Breast epithelium (tissue), 4 donors: ENCODE data around the gene NCKAP5. TPM values are rescaled to one million over a fixed set of nuclear protein-coding genes. Genes with fewer than 3 reads are reported as not detected.

ENCODE experiments used
- DNase-seq, 2 donors: peaks; one replicate each; pipeline ENCODE4 v3.0.0-alpha.2; 2019; ENCODE audit warnings: low spot score in 2 of 2
- H3K27ac ChIP-seq, 2 donors: fragments of 200-600 bp; sonication (generic) in 1 of 2; one replicate each; pipeline ENCODE4 v1.5.1; 2016 to 2019; ENCODE audit warnings: mild to moderate bottlenecking in 1 of 2
- H3K27me3 ChIP-seq, 2 donors: fragments of 200-600 bp; sonication (generic) in 1 of 2; one replicate each; pipeline versions ENCODE4 v1.5.1 to v1.6.0; 2017 to 2019; ENCODE audit warnings: control low read depth in 1 of 2, mild to moderate bottlenecking in 1 of 2
- H3K36me3 ChIP-seq: fragments of 200-600 bp; one replicate; pipeline ENCODE4 v1.5.1; 2019
- H3K4me1 ChIP-seq, 2 donors: fragments of 200-600 bp; sonication (generic); one replicate each; pipeline ENCODE4 v1.5.1; 2016 to 2019; ENCODE audit warnings: control low read depth in 1 of 2
- H3K4me3 ChIP-seq, 3 donors: fragments of 200-600 bp; sonication (generic); 1 replicate in 2 of 3; 2 replicates in 1 of 3; pipeline ENCODE4 v1.5.1; 2016 to 2019; ENCODE audit warnings: mild to moderate bottlenecking in 3 of 3, moderate library complexity in 2 of 3
- H3K9me3 ChIP-seq, 2 donors: fragments of 200-600 bp; sonication (generic) in 1 of 2; one replicate each; pipeline ENCODE4 v1.5.1; 2016 to 2019; ENCODE audit warnings: control low read depth in 1 of 2
- POLR2A ChIP-seq: fragments of 450-650 bp; IDR thresholded peaks from one replicate; pipeline ENCODE4 v1.6.1; 2016; ENCODE audit warnings: antibody characterized with exemption, mild to moderate bottlenecking, moderate library complexity
- POLR2AphosphoS5 ChIP-seq, 3 donors: sonication (generic); formaldehyde crosslinking; IDR thresholded peaks; one replicate each; pipeline ENCODE4 v1.6.1; 2017; ENCODE audit warnings: antibody characterized with exemption in 3 of 3
- intact Hi-C: fragments of 100-400 bp; cut with DNase I; formaldehyde crosslinking; loops from one replicate; pipeline ENCODE4 v1.15.1; 2023; ENCODE audit warnings: low total_unique reads
- total RNA-seq, 3 donors: library from RNA; depleted of rRNA; stranded (reverse); fragments of >200 nt; gene quantifications; one replicate each; pipeline ENCODE4 v1.1.0, GENCODE V29; 2016
- TF ChIP-seq, protein P1 (sequence below), 3 donors: fragments of 450-650 bp; IDR thresholded peaks; one replicate each; pipeline ENCODE4 v1.5.1; 2016 to 2017; ENCODE audit warnings: antibody characterized with exemption in 3 of 3, mild to moderate bottlenecking in 3 of 3, moderate library complexity in 3 of 3

NCKAP5 gene
- total RNA-seq, 3 donors from 2014 or later = 1.1 to 10.5 (median 6.1) TPM

DNA sequence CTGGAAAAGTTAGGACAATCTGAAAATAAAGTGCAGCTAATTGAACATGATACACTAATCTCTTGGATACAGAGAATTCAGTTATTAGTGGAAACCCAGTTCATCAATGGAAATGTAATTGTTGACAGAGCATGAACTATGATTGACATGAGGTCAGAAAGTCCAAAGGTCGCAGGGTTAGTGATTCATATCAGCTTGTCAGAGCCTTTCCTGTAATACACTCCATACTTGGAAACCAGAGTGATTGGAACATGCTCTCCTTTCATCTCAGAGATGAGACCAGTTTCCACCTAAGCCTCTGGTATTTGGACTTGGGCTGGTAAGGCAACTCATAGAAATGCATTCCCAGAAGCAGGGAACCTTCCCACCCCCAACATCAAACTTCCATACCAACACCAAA is 8.5 kb upstream of the NCKAP5 start:
- no peaks in the 10 kb centered on the region for H3K9me3 ChIP-seq
- no peaks in the 10 kb centered on the region for H3K27me3 ChIP-seq

DNA sequence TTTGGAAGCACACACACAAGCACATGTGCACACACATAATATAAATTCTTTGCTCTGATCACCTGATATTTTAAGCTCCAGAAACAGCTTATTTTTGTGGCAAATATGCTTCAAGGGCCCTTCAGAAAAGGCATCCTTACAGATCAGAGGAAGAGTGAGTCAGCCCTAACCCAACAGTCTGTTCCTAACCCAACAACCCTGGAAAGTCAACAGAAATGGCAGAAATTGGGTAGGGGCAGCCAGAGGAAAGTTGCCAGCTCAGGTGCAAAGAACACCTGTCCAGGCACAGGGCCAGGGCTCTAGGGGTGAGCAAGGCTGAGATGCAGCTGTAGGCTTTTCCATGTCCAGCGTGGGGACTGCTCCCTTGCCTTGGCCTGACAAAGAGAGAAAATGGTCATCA is 6.4 kb upstream of the NCKAP5 start:
- no peak for DNase-seq
- Histone ChIP-seq H3K36me3 (no peaks in the 10 kb centered on the region), H3K9me3 (no peaks in the 10 kb centered on the region), H3K27ac (peak overlapping the region in 1 of 2 donors; percentile 19), H3K4me1 (peaks cover 0 to 5% of the 10 kb centered on the region in 2 donors), H3K27me3 (no peaks in the 10 kb centered on the region), H3K4me3 (no peak overlapping the region)
- TF ChIP-seq, protein P1, sequence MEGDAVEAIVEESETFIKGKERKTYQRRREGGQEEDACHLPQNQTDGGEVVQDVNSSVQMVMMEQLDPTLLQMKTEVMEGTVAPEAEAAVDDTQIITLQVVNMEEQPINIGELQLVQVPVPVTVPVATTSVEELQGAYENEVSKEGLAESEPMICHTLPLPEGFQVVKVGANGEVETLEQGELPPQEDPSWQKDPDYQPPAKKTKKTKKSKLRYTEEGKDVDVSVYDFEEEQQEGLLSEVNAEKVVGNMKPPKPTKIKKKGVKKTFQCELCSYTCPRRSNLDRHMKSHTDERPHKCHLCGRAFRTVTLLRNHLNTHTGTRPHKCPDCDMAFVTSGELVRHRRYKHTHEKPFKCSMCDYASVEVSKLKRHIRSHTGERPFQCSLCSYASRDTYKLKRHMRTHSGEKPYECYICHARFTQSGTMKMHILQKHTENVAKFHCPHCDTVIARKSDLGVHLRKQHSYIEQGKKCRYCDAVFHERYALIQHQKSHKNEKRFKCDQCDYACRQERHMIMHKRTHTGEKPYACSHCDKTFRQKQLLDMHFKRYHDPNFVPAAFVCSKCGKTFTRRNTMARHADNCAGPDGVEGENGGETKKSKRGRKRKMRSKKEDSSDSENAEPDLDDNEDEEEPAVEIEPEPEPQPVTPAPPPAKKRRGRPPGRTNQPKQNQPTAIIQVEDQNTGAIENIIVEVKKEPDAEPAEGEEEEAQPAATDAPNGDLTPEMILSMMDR (IDR thresholded peaks at IDR 0.05) = no peak
- TF ChIP-seq POLR2AphosphoS5 (IDR thresholded peaks at IDR 0.05) (no peak), POLR2A (no peak)
- intact Hi-C loops = no loop called here

More for the DNA sequence above, 8.5 kb upstream of the NCKAP5 start:
- Histone ChIP-seq H3K4me3 (no peak overlapping the region), H3K27ac (no peak overlapping the region), H3K36me3 (no peaks in the 10 kb centered on the region), H3K4me1 (peaks cover 0 to 5% of the 10 kb centered on the region in 2 donors)
- intact Hi-C loops = no loop called here
- DNase-seq = no peak
- TF ChIP-seq, protein P1 (IDR thresholded peaks at IDR 0.05) = no peak
- TF ChIP-seq POLR2AphosphoS5 (IDR thresholded peaks at IDR 0.05) (no peak), POLR2A (no peak)

DNA sequence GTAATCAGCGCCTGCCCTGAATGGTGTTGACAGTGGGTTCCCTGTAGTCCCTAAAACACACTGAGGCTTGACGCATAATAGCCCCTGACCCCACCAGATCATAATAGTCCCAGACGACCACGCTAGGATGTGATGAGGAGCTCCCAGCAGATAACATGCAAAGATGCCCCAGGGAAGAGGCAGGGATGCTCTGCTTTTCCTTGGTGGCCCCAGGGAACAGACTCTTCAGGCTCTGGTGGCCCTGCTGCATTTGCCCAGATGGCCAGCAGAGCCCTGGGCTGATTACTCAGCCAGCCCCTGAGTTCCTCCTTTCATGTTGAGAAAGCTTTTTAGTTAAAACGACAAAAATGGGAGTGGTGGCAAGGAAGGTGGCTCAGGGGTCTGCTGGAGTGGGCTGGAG is 5.9 kb upstream of the NCKAP5 start:
- intact Hi-C loops = no loop called here
- no peak for DNase-seq
- Histone ChIP-seq H3K9me3 (no peaks in the 10 kb centered on the region), H3K4me1 (peaks cover 0 to 5% of the 10 kb centered on the region in 2 donors), H3K27ac (no peak overlapping the region), H3K36me3 (no peaks in the 10 kb centered on the region), H3K27me3 (no peaks in the 10 kb centered on the region), H3K4me3 (no peak overlapping the region)
- TF ChIP-seq POLR2AphosphoS5 (IDR thresholded peaks at IDR 0.05) (no peak), POLR2A (no peak)
- TF ChIP-seq, protein P1 (IDR thresholded peaks at IDR 0.05) = no peak

DNA sequence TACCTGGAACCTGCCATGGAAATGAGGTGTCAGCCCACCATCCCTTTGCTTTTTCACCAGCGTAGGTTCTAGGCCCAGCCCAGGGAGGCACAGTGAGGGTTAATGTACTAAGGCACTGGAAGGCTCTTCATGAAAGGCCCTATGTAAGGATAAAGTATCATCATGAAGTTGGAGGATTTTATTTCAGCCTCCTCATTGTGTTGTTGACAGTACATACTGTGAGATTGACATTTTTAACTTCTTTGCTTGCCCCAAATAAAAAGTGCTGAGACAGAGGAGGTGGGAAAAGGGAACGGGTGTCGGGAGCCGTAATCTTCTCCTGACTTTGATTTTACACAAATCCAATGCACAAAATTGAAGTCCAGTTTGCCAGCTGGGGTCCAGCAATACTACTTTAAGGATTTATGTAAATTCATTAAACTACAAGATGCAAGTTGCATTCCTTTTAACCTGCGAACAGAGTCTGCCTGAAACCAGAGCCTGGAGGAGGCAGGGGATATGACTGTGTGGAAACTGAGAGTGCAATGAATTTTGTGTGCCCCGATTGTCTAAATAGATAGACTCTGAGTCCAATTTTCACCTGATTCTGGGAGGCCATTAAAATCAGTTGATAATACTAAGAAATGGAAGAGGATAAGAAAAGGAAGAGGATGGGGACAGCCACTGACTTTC is 5.4 kb upstream of the NCKAP5 start:
- Histone ChIP-seq H3K36me3 (no peaks in the 10 kb centered on the region), H3K27ac (no peak overlapping the region), H3K4me3 (no peak overlapping the region), H3K27me3 (no peaks in the 10 kb centered on the region), H3K9me3 (no peaks in the 10 kb centered on the region), H3K4me1 (peaks cover 0 to 5% of the 10 kb centered on the region in 2 donors)
- intact Hi-C loops = no loop called here
- DNase-seq = no peak
- TF ChIP-seq, protein P1 (IDR thresholded peaks at IDR 0.05) = no peak
- TF ChIP-seq POLR2A (no peak), POLR2AphosphoS5 (IDR thresholded peaks at IDR 0.05) (no peak)

DNA sequence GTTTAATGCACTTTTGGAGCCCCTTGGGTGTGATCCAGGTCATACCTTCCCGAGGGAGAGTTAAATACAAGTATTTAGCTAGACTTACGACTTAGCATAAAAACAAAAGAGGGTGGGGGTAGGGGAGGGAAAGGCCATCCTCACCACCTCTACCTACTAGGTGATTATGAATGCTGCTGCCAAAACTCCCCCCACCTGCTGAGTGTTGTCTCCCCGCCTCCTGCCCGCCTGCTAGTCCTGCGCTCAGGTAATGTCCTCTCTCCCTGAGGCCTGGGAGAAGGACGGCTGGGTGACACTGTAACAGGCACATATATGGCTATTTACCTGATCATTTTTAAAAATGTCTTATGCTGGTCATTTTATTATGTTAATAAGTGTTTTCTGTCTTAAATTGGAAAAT is 3.0 kb upstream of the NCKAP5 start:
- Histone ChIP-seq H3K4me1 (peaks cover 0 to 5% of the 10 kb centered on the region in 2 donors), H3K27ac (no peak overlapping the region), H3K36me3 (no peaks in the 10 kb centered on the region), H3K9me3 (no peaks in the 10 kb centered on the region), H3K4me3 (no peak overlapping the region), H3K27me3 (no peaks in the 10 kb centered on the region)
- intact Hi-C loops = no loop called here
- DNase-seq = no peak
- TF ChIP-seq POLR2AphosphoS5 (IDR thresholded peaks at IDR 0.05) (no peak), POLR2A (no peak)
- TF ChIP-seq, protein P1 (IDR thresholded peaks at IDR 0.05) = no peak
